B cell (primary cell): ENCODE data around the gene PRKCZ. TPM values are rescaled to one million over a fixed set of nuclear protein-coding genes. Genes with fewer than 3 reads are reported as not detected.

ENCODE experiments used
- ATAC-seq: fragments of 200-7000 bp; cut with Tn5 transposase; one replicate; pipeline ENCODE4 v1.10.0; 2021; ENCODE audit warnings: low read depth, mild to moderate bottlenecking, moderate number of reproducible peaks, moderate library complexity
- CTCF ChIA-PET: fragments of 350-600 bp; sonication (Branson Sonifier 250); formaldehyde crosslinking; loops from one replicate; lab custom pipeline; 2021; ENCODE audit warnings: antibody characterized with exemption, inconsistent platforms; lab: Charles Lee
- POLR2A ChIA-PET: fragments of 350-600 bp; sonication (Branson Sonifier 250); formaldehyde crosslinking; loops from one replicate; lab custom pipeline; 2021; ENCODE audit warnings: antibody characterized with exemption; lab: Charles Lee
- DNase-seq: peaks from one replicate; pipeline ENCODE4 v3.0.0; 2013
- H2AFZ ChIP-seq: 2 replicates; pipeline ENCODE4 v1.6.1; 2012; ENCODE audit warnings: mild to moderate bottlenecking, low read depth, low read length; ENCODE audit not compliant: insufficient read depth, poor library complexity, severe bottlenecking
- H3K27ac ChIP-seq, 2 donors: 1 replicate in 1 of 2; 2 replicates in 1 of 2; pipeline ENCODE4 v1.5.1; 2012 to 2013; ENCODE audit warnings: low read length in 2 of 2, mild to moderate bottlenecking in 2 of 2, moderate library complexity in 1 of 2
- H3K27me3 ChIP-seq, 4 experiments: fragments of 200-600 bp in 1 of 4; sonication (generic) in 1 of 4; replicated peaks in 1 of 4; 1 replicate in 2 of 4; 2 replicates in 2 of 4; pipeline versions ENCODE4 v1.6.1 to v1.7.0; 2013 to 2016; ENCODE audit warnings: low read length in 3 of 4, mild to moderate bottlenecking in 2 of 4, mixed read lengths in 1 of 4, moderate library complexity in 1 of 4; ENCODE audit not compliant: insufficient read depth in 4 of 4, control insufficient read depth in 3 of 4; ENCODE audit errors: control extremely low read depth in 1 of 4
- H3K36me3 ChIP-seq, 2 experiments: replicated peaks in 1 of 2; 1 replicate in 1 of 2; 2 replicates in 1 of 2; pipeline versions ENCODE4 v1.6.1 to v1.7.1; 2013; ENCODE audit warnings: low read length in 1 of 2; ENCODE audit not compliant: insufficient read depth in 2 of 2, control insufficient read depth in 1 of 2; ENCODE audit errors: control extremely low read depth in 1 of 2, extremely low read depth in 1 of 2
- H3K4me1 ChIP-seq, 2 donors: fragments of 200-600 bp in 1 of 2; sonication (generic) in 1 of 2; 1 replicate in 1 of 2; 2 replicates in 1 of 2; pipeline versions ENCODE4 v1.5.1 to v1.6.1; 2013 to 2017; ENCODE audit warnings: low read length in 2 of 2; ENCODE audit not compliant: control insufficient read depth in 2 of 2, insufficient read depth in 2 of 2
- H3K4me2 ChIP-seq: replicated peaks from 2 replicates; pipeline ENCODE3; 2012; ENCODE audit warnings: mild to moderate bottlenecking, low read depth, low read length; ENCODE audit not compliant: poor library complexity, severe bottlenecking
- H3K4me3 ChIP-seq, 5 experiments: fragments of 200-600 bp in 1 of 5; sonication (generic) in 1 of 5; 1 replicate in 3 of 5; 2 replicates in 2 of 5; pipeline versions ENCODE4 v1.5.1 to v1.7.0; 2011 to 2016; ENCODE audit warnings: low read length in 4 of 5, mild to moderate bottlenecking in 4 of 5, low read depth in 2 of 5, control low read depth in 1 of 5, moderate library complexity in 1 of 5; ENCODE audit not compliant: insufficient read depth in 1 of 5; ENCODE audit errors: control extremely low read depth in 1 of 5, extremely low read depth in 1 of 5
- H3K79me2 ChIP-seq: fragments of 200-600 bp; sonication (generic); one replicate; pipeline ENCODE4 v1.6.0; 2016; ENCODE audit warnings: low read length; ENCODE audit not compliant: control insufficient read depth, insufficient read depth
- H3K9ac ChIP-seq: fragments of 200-600 bp; sonication (generic); 2 replicates; pipeline ENCODE4 v1.6.1; 2017; ENCODE audit warnings: mild to moderate bottlenecking, low read length, moderate library complexity
- H3K9me3 ChIP-seq, 3 donors: one replicate each; pipeline versions ENCODE4 v1.6.1 to v1.7.1; 2013; ENCODE audit warnings: low read length in 2 of 3; ENCODE audit not compliant: control insufficient read depth in 2 of 3, insufficient read depth in 1 of 3; ENCODE audit errors: control extremely low read depth in 1 of 3
- H4K20me1 ChIP-seq: 2 replicates; pipeline ENCODE4 v1.6.0; 2012; ENCODE audit warnings: mild to moderate bottlenecking, low read length; ENCODE audit not compliant: insufficient read depth, control insufficient read depth, poor library complexity, severe bottlenecking
- H3K27ac Mint-ChIP-seq: one replicate; pipeline ENCODE4 v1.8.0; 2021; ENCODE audit warnings: mixed read lengths
- H3K27me3 Mint-ChIP-seq: one replicate; pipeline ENCODE4 v1.8.0; 2021; ENCODE audit warnings: mixed read lengths
- H3K4me1 Mint-ChIP-seq: one replicate; pipeline ENCODE4 v1.8.0; 2021; ENCODE audit warnings: mixed read lengths
- H3K4me3 Mint-ChIP-seq: one replicate; pipeline ENCODE4 v1.8.0; 2021; ENCODE audit warnings: mixed read lengths
- H3K9me3 Mint-ChIP-seq: one replicate; pipeline ENCODE4 v1.8.0; 2022; ENCODE audit warnings: mixed read lengths; ENCODE audit not compliant: insufficient read depth
- EZH2 ChIP-seq: IDR thresholded peaks from 2 replicates; pipeline ENCODE4 v1.6.1; 2012; ENCODE audit warnings: borderline replicate concordance, low read depth, mild to moderate bottlenecking, moderate library complexity, low read length; ENCODE audit not compliant: insufficient read depth, poor library complexity, severe bottlenecking
- WGBS: methylation state at CpG from one replicate; pipeline ENCODE4 v1.1.5; 2013; ENCODE audit warnings: missing lambda C conversion rate; ENCODE audit not compliant: insufficient coverage; 5-methylcytosine and 5-hydroxymethylcytosine counted together
- intact Hi-C: fragments of 100-400 bp; cut with micrococcal nuclease; formaldehyde crosslinking; loops from one replicate; pipeline ENCODE4 v1.10.0; 2022
- polyA plus RNA-seq: library from polyadenylated mRNA; depleted of rRNA; stranded (reverse); fragments of >200 nt; gene quantifications from 2 replicates; pipeline ENCODE4 v1.2.3, GENCODE V29; 2012
- total RNA-seq, 2 donors: library from RNA; stranded (reverse); fragments of 120-200 nt in 1 of 2; gene quantifications; 1 replicate in 1 of 2; 2 replicates in 1 of 2; pipeline versions ENCODE4 v1.2.3 to v1.2.4, GENCODE V29; 2013 to 2022
- TF ChIP-seq, protein P1 (sequence below): fragments of 200-600 bp; IDR thresholded peaks from one replicate; pipeline ENCODE4 v1.8.0; 2022; ENCODE audit warnings: antibody characterized with exemption, mild to moderate bottlenecking

The PRKCZ gene
- total and polyA plus RNA-seq, 2 donors (not counting 1 experiment from before 2014, with no cell fraction given), result 17.9 to 53.2 TPM

GRCh38 chr1:2172551-2173146 lies 122.4 kb downstream of the PRKCZ start:
- intact Hi-C loops, result loop anchor here (10.0 kb wide), 1 partner anchor 762 kb away; no protein-coding TSS in a partner anchor
- H3K9ac ChIP-seq, result no peak overlapping the region
- H3K27me3 ChIP-seq, result no peaks in the 10 kb centered on the region
- peaks cover 0 to 4% of the 10 kb centered on the region in 2 donors for H3K4me1 ChIP-seq
- peaks cover 0 to 2% of the 10 kb centered on the region in 2 experiments for H3K36me3 ChIP-seq
- Mint-ChIP-seq H3K9me3 (no peaks in the 10 kb centered on the region), H3K27ac (no peak overlapping the region), H3K4me1 (peaks cover 1% of the 10 kb centered on the region), H3K4me3 (no peak overlapping the region), H3K27me3 (no peaks in the 10 kb centered on the region)
- H2AFZ ChIP-seq, result no peak overlapping the region
- H3K79me2 ChIP-seq, result no peaks in the 10 kb centered on the region
- no peak overlapping the region for H3K27ac ChIP-seq
- H4K20me1 ChIP-seq, result no peaks in the 10 kb centered on the region
- WGBS, result 96% methylated on average over 28 of the region's 33 CpGs
- ATAC-seq (no peak), DNase-seq (no peak)
- POLR2A ChIA-PET, result no interaction called here
- H3K4me2 ChIP-seq, result no peak overlapping the region
- CTCF ChIA-PET, result interaction anchor here (0.7 to 2.5 kb wide), 6 partner anchors 21 to 249 kb away, joined by 3 to 12 read pairs (median 6); partner anchors contain the start of gene FAAP20
- TF ChIP-seq, protein P1, sequence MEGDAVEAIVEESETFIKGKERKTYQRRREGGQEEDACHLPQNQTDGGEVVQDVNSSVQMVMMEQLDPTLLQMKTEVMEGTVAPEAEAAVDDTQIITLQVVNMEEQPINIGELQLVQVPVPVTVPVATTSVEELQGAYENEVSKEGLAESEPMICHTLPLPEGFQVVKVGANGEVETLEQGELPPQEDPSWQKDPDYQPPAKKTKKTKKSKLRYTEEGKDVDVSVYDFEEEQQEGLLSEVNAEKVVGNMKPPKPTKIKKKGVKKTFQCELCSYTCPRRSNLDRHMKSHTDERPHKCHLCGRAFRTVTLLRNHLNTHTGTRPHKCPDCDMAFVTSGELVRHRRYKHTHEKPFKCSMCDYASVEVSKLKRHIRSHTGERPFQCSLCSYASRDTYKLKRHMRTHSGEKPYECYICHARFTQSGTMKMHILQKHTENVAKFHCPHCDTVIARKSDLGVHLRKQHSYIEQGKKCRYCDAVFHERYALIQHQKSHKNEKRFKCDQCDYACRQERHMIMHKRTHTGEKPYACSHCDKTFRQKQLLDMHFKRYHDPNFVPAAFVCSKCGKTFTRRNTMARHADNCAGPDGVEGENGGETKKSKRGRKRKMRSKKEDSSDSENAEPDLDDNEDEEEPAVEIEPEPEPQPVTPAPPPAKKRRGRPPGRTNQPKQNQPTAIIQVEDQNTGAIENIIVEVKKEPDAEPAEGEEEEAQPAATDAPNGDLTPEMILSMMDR, result no peak
- no peak for TF ChIP-seq EZH2
- no peak overlapping the region for H3K4me3 ChIP-seq
- H3K9me3 ChIP-seq, result no peaks in the 10 kb centered on the region

GRCh38 chr1:2173546-2174347 lies 123.5 kb downstream of the PRKCZ start:
- Histone ChIP-seq H3K27ac (no peak overlapping the region), H3K9ac (no peak overlapping the region), H4K20me1 (no peaks in the 10 kb centered on the region), H3K36me3 (peaks cover 0 to 4% of the 10 kb centered on the region in 2 experiments), H3K4me2 (peak overlapping the region; percentile 35), H3K79me2 (no peaks in the 10 kb centered on the region), H2AFZ (no peak overlapping the region), H3K4me1 (peaks cover 0 to 4% of the 10 kb centered on the region in 2 donors), H3K9me3 (no peaks in the 10 kb centered on the region), H3K4me3 (no peak overlapping the region), H3K27me3 (no peaks in the 10 kb centered on the region)
- H3K9me3 Mint-ChIP-seq, result no peaks in the 10 kb centered on the region
- TF ChIP-seq, protein P1, result no peak
- TF ChIP-seq EZH2, result no peak
- intact Hi-C loops, result loop anchor here (10.0 kb wide), 1 partner anchor 761 kb away; no protein-coding TSS in a partner anchor
- ChIA-PET CTCF (interaction anchor here (0.8 to 2.5 kb wide), 18 partner anchors 9 to 413 kb away, joined by 3 to 12 read pairs (median 4); partner anchors contain the start of genes FAAP20 and PRXL2B), POLR2A (no interaction called here)
- H3K4me3 Mint-ChIP-seq, result no peak overlapping the region
- ATAC-seq (no peak), DNase-seq (no peak)
- peaks cover 1% of the 10 kb centered on the region for H3K4me1 Mint-ChIP-seq
- 91% methylated on average over 35 of the region's 37 CpGs for WGBS
- H3K27ac Mint-ChIP-seq, result no peak overlapping the region
- H3K27me3 Mint-ChIP-seq, result no peaks in the 10 kb centered on the region
